HCT116 (cell line): Measurements from ENCODE around the gene TMEM91. TPM values are rescaled to one million over a fixed set of nuclear protein-coding genes. Genes with fewer than 3 reads are reported as not detected.
A peak's percentile ranks its signal among the peaks of the same experiment; 100 is the strongest.

Source experiments
- ATAC-seq: fragments of 200-7000 bp; cut with Tn5 transposase; 2 replicates; pipeline ENCODE4 v1.9.1; 2020; ENCODE audit warnings: mild to moderate bottlenecking, moderate library complexity
- BruUV-seq: library from RNA; stranded (reverse); fragments of 400-500 nt; replicated peaks from 2 replicates; lab custom pipeline; 2021; lab: Mats Ljungman, UMichigan
- CTCF ChIA-PET: fragments of 300-600 bp; sonication (Branson Sonifier 250); formaldehyde crosslinking; loops from one replicate; lab custom pipeline; 2021; ENCODE audit warnings: antibody characterized with exemption; lab: Charles Lee
- POLR2A ChIA-PET: fragments of 300-600, 350-600 bp; sonication (Branson Sonifier 250); formaldehyde crosslinking; loops from one replicate; lab custom pipeline; 2021; ENCODE audit warnings: antibody characterized with exemption; lab: Charles Lee
- RAD21 ChIA-PET, 2 experiments: fragments of 300-600 bp; sonication (Branson Sonifier 250); formaldehyde crosslinking; loops; one replicate each; lab custom pipeline; 2023; ENCODE audit warnings: low total read pairs in 2 of 2; ENCODE audit not compliant: uncharacterized antibody in 2 of 2, unreplicated experiment in 2 of 2, low non-redundant PET in 1 of 2; lab: Charles Lee
- DNase-seq: peaks from one replicate; pipeline ENCODE4 v3.0.0-alpha.2; 2010; ENCODE audit warnings: low read depth, low spot score
- H2AFZ ChIP-seq: fragments of 200-600 bp; shearing (Covaris generic), sonication (generic); 2 replicates; pipeline ENCODE4 v1.6.1; 2017; ENCODE audit warnings: low read depth, mixed run types, mixed read lengths, antibody characterized with exemption, low read length; ENCODE audit not compliant: poor library complexity, severe bottlenecking
- H3K27ac ChIP-seq: 2 replicates; pipeline ENCODE4 v1.5.1; 2012; ENCODE audit warnings: low read depth, low read length
- H3K27me3 ChIP-seq: fragments of 200-600 bp; sonication (generic); 2 replicates; pipeline ENCODE4 v1.6.1; 2016; ENCODE audit warnings: mixed run types, low read length, mixed read lengths; ENCODE audit not compliant: insufficient read depth
- H3K36me3 ChIP-seq, 2 experiments: fragments of 200-500 bp in 1 of 2; fragments of 200-600 bp in 1 of 2; sonication (Bioruptor generic) in 1 of 2; sonication (generic) in 1 of 2; 2 replicates each; pipeline versions ENCODE4 v1.5.1 to v1.6.1; 2014 to 2016; ENCODE audit warnings: low read length in 2 of 2, inconsistent platforms in 1 of 2, mixed read lengths in 1 of 2, mixed run types in 1 of 2; ENCODE audit not compliant: insufficient read depth in 2 of 2, control insufficient read depth in 1 of 2
- H3K4me1 ChIP-seq, 2 experiments: fragments of 200-600 bp in 1 of 2; sonication (generic) in 1 of 2; 2 replicates each; pipeline versions ENCODE4 v1.5.1 to v1.6.1; 2012 to 2017; ENCODE audit warnings: low read length in 2 of 2, inconsistent platforms in 1 of 2, mild to moderate bottlenecking in 1 of 2, mixed read lengths in 1 of 2, mixed run types in 1 of 2, moderate library complexity in 1 of 2; ENCODE audit not compliant: insufficient read depth in 2 of 2, control insufficient read depth in 1 of 2
- H3K4me2 ChIP-seq: fragments of 200-600 bp; sonication (generic); 2 replicates; pipeline ENCODE4 v1.6.1; 2017; ENCODE audit warnings: mixed run types, low read length, mixed read lengths
- H3K4me3 ChIP-seq, 2 experiments: fragments of 200-600 bp in 1 of 2; sonication (generic) in 1 of 2; replicated peaks in 1 of 2; 2 replicates each; pipeline ENCODE4 v1.5.1; 2011 to 2016; ENCODE audit warnings: low read length in 2 of 2, control low read depth in 1 of 2, low read depth in 1 of 2, mild to moderate bottlenecking in 1 of 2, mixed read lengths in 1 of 2, mixed run types in 1 of 2
- H3K79me2 ChIP-seq: fragments of 200-600 bp; sonication (generic); 2 replicates; pipeline ENCODE4 v1.6.1; 2017; ENCODE audit warnings: mild to moderate bottlenecking, mixed run types, low read length, moderate library complexity, mixed read lengths; ENCODE audit not compliant: insufficient read depth
- H3K9ac ChIP-seq: fragments of 200-600 bp; sonication (generic); 2 replicates; pipeline ENCODE4 v1.6.1; 2016; ENCODE audit warnings: low read length, mixed read lengths
- H3K9me2 ChIP-seq: fragments of 200-600 bp; sonication (generic), shearing (Covaris generic); 2 replicates; pipeline ENCODE4 v1.6.1; 2017; ENCODE audit warnings: mixed run types, mild to moderate bottlenecking, moderate library complexity; ENCODE audit not compliant: insufficient read depth
- H3K9me3 ChIP-seq, 2 experiments: fragments of 200-500 bp in 1 of 2; fragments of 200-600 bp in 1 of 2; sonication (Bioruptor generic) in 1 of 2; sonication (generic) in 1 of 2; 2 replicates each; pipeline ENCODE4 v1.6.1; 2014 to 2017; ENCODE audit warnings: low read length in 2 of 2, mixed read lengths in 2 of 2, inconsistent platforms in 1 of 2, low read depth in 1 of 2, mild to moderate bottlenecking in 1 of 2, mixed run types in 1 of 2, moderate library complexity in 1 of 2; ENCODE audit not compliant: control insufficient read depth in 1 of 2, insufficient read depth in 1 of 2
- H4K20me1 ChIP-seq: fragments of 200-600 bp; sonication (generic), shearing (Covaris generic); 2 replicates; pipeline ENCODE4 v1.6.1; 2017; ENCODE audit warnings: mixed run types, mild to moderate bottlenecking, moderate library complexity; ENCODE audit not compliant: insufficient read depth
- EGR1 ChIP-seq: IDR thresholded peaks from 2 replicates; pipeline ENCODE4 v1.6.1; 2012; ENCODE audit warnings: low read depth
- FOSL1 ChIP-seq: IDR thresholded peaks from 2 replicates; pipeline ENCODE4 v1.6.1; 2012; ENCODE audit warnings: low read depth
- TCF7L2 ChIP-seq: IDR thresholded peaks from 2 replicates; pipeline ENCODE4 v1.7.0; 2011; ENCODE audit warnings: borderline replicate concordance, inconsistent platforms; ENCODE audit not compliant: insufficient read depth, insufficient read length; ENCODE audit errors: extremely low read depth
- YY1 ChIP-seq: IDR thresholded peaks from 2 replicates; pipeline ENCODE4 v1.6.1; 2011; ENCODE audit warnings: low read length, low read depth, moderate library complexity, mild to moderate bottlenecking; ENCODE audit not compliant: insufficient replicate concordance; ENCODE audit errors: extremely low read depth
- ZFX ChIP-seq: fragments of 450-650 bp; IDR thresholded peaks from 2 replicates; pipeline ENCODE4 v1.6.1; 2017
- intact Hi-C: fragments of 100-400 bp; cut with micrococcal nuclease; formaldehyde crosslinking; loops from 2 replicates; pipeline ENCODE4 v1.10.0; 2022
- total RNA-seq: library from RNA; stranded (reverse); gene quantifications from one replicate; pipeline ENCODE4 v1.2.1, GENCODE V29; 2021; ENCODE audit not compliant: unreplicated experiment
- TF ChIP-seq, protein P1 (sequence below): IDR thresholded peaks from 2 replicates; pipeline ENCODE4 v1.6.1; 2012
- TF ChIP-seq, protein P2 (sequence below): IDR thresholded peaks from 2 replicates; pipeline ENCODE4 v1.6.1; 2012; ENCODE audit warnings: low read depth

The TMEM91 gene
- total RNA-seq, 1 experiment from 2014 or later, result 4.4 TPM

DNA sequence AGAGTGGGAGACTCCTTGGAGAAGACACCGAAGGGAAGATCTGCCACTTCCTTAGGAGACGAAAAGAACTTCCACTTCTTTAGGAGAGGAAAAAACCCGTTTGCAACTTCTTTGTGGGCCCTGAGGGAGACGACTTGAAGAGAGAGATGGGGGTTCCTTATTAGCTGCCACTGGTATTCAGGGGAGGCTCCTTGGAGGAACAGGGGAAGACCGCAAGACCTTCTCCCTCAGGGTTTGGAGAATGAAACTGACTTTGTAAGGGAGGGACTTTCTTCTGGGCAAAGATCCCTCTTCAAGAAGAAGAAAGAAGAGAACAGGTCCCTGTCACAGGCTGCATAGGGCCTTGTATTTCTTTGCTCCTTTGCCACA is 21.7 kb downstream of the TMEM91 start:
- Histone ChIP-seq H3K4me2 (peak overlapping the region; percentile 83), H3K9me2 (no peaks in the 10 kb centered on the region), H3K79me2 (peaks cover 42% of the 10 kb centered on the region), H3K27ac (peak overlapping the region; percentile 65), H3K27me3 (no peaks in the 10 kb centered on the region), H4K20me1 (no peaks in the 10 kb centered on the region), H3K9ac (peak overlapping the region; percentile 92), H3K4me1 (peaks cover 12 to 21% of the 10 kb centered on the region in 2 experiments), H2AFZ (no peak overlapping the region), H3K4me3 (peak overlapping the region; percentile 60 to 93), H3K36me3 (no peaks in the 10 kb centered on the region), H3K9me3 (no peaks in the 10 kb centered on the region)
- intact Hi-C loops, result no loop called here
- ChIA-PET CTCF (no interaction called here), POLR2A (no interaction called here), RAD21 (no interaction called here)
- DNase-seq, result no peak
- no TSS peak for BruUV-seq
- TF ChIP-seq, protein P1, sequence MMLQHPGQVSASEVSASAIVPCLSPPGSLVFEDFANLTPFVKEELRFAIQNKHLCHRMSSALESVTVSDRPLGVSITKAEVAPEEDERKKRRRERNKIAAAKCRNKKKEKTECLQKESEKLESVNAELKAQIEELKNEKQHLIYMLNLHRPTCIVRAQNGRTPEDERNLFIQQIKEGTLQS, result no peak
- TF ChIP-seq FOSL1 (no peak), ZFX (no peak), YY1 (no peak), EGR1 (no peak), TCF7L2 (no peak)
- TF ChIP-seq, protein P2, sequence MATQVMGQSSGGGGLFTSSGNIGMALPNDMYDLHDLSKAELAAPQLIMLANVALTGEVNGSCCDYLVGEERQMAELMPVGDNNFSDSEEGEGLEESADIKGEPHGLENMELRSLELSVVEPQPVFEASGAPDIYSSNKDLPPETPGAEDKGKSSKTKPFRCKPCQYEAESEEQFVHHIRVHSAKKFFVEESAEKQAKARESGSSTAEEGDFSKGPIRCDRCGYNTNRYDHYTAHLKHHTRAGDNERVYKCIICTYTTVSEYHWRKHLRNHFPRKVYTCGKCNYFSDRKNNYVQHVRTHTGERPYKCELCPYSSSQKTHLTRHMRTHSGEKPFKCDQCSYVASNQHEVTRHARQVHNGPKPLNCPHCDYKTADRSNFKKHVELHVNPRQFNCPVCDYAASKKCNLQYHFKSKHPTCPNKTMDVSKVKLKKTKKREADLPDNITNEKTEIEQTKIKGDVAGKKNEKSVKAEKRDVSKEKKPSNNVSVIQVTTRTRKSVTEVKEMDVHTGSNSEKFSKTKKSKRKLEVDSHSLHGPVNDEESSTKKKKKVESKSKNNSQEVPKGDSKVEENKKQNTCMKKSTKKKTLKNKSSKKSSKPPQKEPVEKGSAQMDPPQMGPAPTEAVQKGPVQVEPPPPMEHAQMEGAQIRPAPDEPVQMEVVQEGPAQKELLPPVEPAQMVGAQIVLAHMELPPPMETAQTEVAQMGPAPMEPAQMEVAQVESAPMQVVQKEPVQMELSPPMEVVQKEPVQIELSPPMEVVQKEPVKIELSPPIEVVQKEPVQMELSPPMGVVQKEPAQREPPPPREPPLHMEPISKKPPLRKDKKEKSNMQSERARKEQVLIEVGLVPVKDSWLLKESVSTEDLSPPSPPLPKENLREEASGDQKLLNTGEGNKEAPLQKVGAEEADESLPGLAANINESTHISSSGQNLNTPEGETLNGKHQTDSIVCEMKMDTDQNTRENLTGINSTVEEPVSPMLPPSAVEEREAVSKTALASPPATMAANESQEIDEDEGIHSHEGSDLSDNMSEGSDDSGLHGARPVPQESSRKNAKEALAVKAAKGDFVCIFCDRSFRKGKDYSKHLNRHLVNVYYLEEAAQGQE, result no peak
- ATAC-seq, result 0 out of 2 replicates have a peak, but pooled peaks have one; percentile 2
